Measurements from ENCODE around the gene PAQR8.

Gene PAQR8

DNA sequence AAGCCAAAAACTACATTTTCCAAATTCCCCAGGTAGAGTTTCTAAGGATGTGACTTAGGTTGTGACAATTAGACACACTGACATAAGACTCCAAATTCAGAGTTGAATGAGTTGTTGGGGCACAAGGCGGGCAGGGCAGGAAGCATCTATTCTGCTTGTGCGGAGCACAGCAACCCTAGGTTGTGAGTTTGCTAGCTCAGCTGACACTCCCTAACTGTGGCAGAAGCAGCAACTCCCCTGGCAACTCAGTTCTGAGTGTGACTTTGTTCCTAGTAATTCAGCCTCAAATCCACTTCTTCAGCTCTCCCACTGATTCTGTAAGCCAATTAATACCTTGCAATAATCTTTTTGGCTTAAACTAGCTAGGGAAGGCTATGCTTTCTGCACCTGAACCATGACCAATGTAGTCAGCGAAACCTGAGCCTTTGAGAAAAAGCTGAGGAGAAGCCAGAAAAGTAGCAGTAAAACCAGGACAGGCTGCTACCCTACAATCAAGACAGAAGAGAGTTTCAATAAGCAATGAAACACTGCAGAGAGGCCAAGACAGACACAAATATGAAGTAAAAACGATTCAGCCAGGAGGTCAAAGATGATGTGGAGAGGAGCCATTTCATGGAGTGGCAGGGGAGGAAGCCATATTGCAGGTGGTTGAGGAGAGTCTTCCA is 30.0 kb upstream of the PAQR8 start:
- Histone ChIP-seq H3K27me3 (ENCODE audit: insufficient read depth, low read length) (no peaks in the 10 kb centered on the region), H3K27ac (ENCODE audit: low read length) (no peak overlapping the region), H3K9ac (ENCODE audit: low read depth, low read length) (no peak overlapping the region), H3K4me3 (ENCODE audit: low read length) (no peak overlapping the region), H3K36me3 (ENCODE audit: insufficient read depth, low read depth, low read length) (no peaks in the 10 kb centered on the region), H3K9me3 (ENCODE audit: insufficient read depth, low read depth, low read length) (no peaks in the 10 kb centered on the region), H3K4me1 (ENCODE audit: insufficient read depth, low read length) (peaks cover under 1% of the 10 kb centered on the region; the same call in 1 of the 2 replicates)

GRCh38 chr6:52333840-52334200 is 28.1 kb upstream of the PAQR8 start:
- H3K27me3 ChIP-seq (ENCODE audit: insufficient read depth, low read length): no peaks in the 10 kb centered on the region
- H3K9me3 ChIP-seq (ENCODE audit: insufficient read depth, low read depth, low read length): no peaks in the 10 kb centered on the region
- H3K27ac ChIP-seq (ENCODE audit: low read length): no peak overlapping the region
- H3K36me3 ChIP-seq (ENCODE audit: insufficient read depth, low read depth, low read length): no peaks in the 10 kb centered on the region
- no peak overlapping the region for H3K4me3 ChIP-seq (ENCODE audit: low read length)
- no peaks in the 10 kb centered on the region for H3K4me1 ChIP-seq (ENCODE audit: insufficient read depth, low read length)
- no peak overlapping the region for H3K9ac ChIP-seq (ENCODE audit: low read depth, low read length)

GRCh38 chr6:52335576-52335975 is 26.4 kb upstream of the PAQR8 start:
- H3K4me1 ChIP-seq (ENCODE audit: insufficient read depth, low read length): no peaks in the 10 kb centered on the region
- H3K36me3 ChIP-seq (ENCODE audit: insufficient read depth, low read depth, low read length): no peaks in the 10 kb centered on the region
- H3K4me3 ChIP-seq (ENCODE audit: low read length): no peak overlapping the region
- no peak overlapping the region for H3K9ac ChIP-seq (ENCODE audit: low read depth, low read length)
- H3K27ac ChIP-seq (ENCODE audit: low read length): no peak overlapping the region
- H3K9me3 ChIP-seq (ENCODE audit: insufficient read depth, low read depth, low read length): no peaks in the 10 kb centered on the region
- no peaks in the 10 kb centered on the region for H3K27me3 ChIP-seq (ENCODE audit: insufficient read depth, low read length)

- Histone ChIP-seq H3K4me3 (ENCODE audit: low read length) (no peak overlapping the region), H3K4me1 (ENCODE audit: insufficient read depth, low read length) (no peaks in the 10 kb centered on the region), H3K36me3 (ENCODE audit: insufficient read depth, low read depth, low read length) (no peaks in the 10 kb centered on the region), H3K27ac (ENCODE audit: low read length) (no peak overlapping the region), H3K9me3 (ENCODE audit: insufficient read depth, low read depth, low read length) (no peaks in the 10 kb centered on the region), H3K27me3 (ENCODE audit: insufficient read depth, low read length) (no peaks in the 10 kb centered on the region), H3K9ac (ENCODE audit: low read depth, low read length) (no peak overlapping the region)
These were observed 24.9 kb upstream of the PAQR8 start for GRCh38 chr6:52336919-52337561.

GRCh38 chr6:52337633-52338290 is 24.2 kb upstream of the PAQR8 start:
- no peaks in the 10 kb centered on the region for H3K4me1 ChIP-seq (ENCODE audit: insufficient read depth, low read length)
- no peak overlapping the region for H3K4me3 ChIP-seq (ENCODE audit: low read length)
- no peak overlapping the region for H3K27ac ChIP-seq (ENCODE audit: low read length)
- no peak overlapping the region for H3K9ac ChIP-seq (ENCODE audit: low read depth, low read length)
- no peaks in the 10 kb centered on the region for H3K27me3 ChIP-seq (ENCODE audit: insufficient read depth, low read length)
- H3K36me3 ChIP-seq (ENCODE audit: insufficient read depth, low read depth, low read length): no peaks in the 10 kb centered on the region
- H3K9me3 ChIP-seq (ENCODE audit: insufficient read depth, low read depth, low read length): no peaks in the 10 kb centered on the region

GRCh38 chr6:52340603-52340880 is 21.4 kb upstream of the PAQR8 start:
- Histone ChIP-seq H3K4me1 (ENCODE audit: insufficient read depth, low read length) (no peaks in the 10 kb centered on the region), H3K27ac (ENCODE audit: low read length) (no peak overlapping the region), H3K36me3 (ENCODE audit: insufficient read depth, low read depth, low read length) (no peaks in the 10 kb centered on the region), H3K4me3 (ENCODE audit: low read length) (no peak overlapping the region), H3K9me3 (ENCODE audit: insufficient read depth, low read depth, low read length) (no peaks in the 10 kb centered on the region), H3K27me3 (ENCODE audit: insufficient read depth, low read length) (no peaks in the 10 kb centered on the region), H3K9ac (ENCODE audit: low read depth, low read length) (no peak overlapping the region)

DNA sequence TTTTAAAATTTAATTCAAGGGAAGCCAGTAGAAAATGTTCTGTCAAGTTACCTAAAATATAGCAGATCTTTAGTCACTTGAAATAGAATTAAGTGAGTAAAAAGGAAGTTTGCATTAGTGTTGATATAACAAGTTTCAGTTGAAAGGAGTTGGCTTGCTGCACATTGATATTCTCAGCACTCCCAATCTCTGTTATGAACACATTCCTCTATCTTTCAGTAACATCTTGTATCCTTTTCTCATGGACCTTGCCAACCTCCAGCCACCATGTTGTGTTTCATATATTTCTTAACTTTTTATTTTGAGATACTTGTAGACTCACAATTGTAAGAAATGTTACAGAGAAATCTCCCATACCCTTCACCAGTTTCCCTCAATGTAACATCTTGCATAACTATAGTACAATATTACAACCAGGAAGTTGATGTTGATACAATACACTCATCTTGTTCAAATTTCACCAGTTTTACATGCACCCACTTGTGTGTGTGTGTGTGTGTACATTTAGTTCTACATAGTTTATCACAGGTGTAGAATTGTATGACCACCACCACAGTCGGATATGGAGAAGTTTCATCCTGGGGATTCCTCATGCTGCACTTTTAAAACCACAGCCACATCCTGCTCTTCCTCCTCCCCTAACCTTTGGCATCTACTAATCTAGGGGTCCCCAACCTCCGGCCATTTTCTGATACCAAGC is 20.2 kb upstream of the PAQR8 start:
- Histone ChIP-seq H3K27ac (ENCODE audit: low read length) (no peak overlapping the region), H3K27me3 (ENCODE audit: insufficient read depth, low read length) (no peaks in the 10 kb centered on the region), H3K4me3 (ENCODE audit: low read length) (no peak overlapping the region), H3K36me3 (ENCODE audit: insufficient read depth, low read depth, low read length) (no peaks in the 10 kb centered on the region), H3K4me1 (ENCODE audit: insufficient read depth, low read length) (no peaks in the 10 kb centered on the region), H3K9ac (ENCODE audit: low read depth, low read length) (no peak overlapping the region), H3K9me3 (ENCODE audit: insufficient read depth, low read depth, low read length) (no peaks in the 10 kb centered on the region)

DNA sequence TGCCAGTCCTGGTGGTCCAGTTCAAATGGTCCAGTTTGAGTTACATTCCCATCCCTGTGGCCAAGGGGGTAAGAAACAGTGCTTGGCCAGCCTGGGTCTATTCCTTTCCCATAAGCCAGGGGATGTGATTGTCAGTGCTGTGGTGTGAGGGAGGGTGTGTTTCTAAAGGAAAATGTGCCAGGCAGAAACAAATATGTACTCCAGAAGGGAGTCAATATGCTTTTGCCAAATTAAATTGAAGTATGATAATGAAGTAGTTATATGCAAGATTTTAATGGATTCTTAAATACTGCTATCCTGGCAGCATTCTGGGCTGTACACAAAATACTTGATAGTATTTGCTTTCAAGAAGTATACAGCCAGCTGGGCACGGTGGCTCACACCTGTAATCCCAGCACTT is 16.6 kb upstream of the PAQR8 start:
- Histone ChIP-seq H3K27ac (ENCODE audit: low read length) (no peak overlapping the region), H3K27me3 (ENCODE audit: insufficient read depth, low read length) (no peaks in the 10 kb centered on the region), H3K9ac (ENCODE audit: low read depth, low read length) (no peak overlapping the region), H3K4me1 (ENCODE audit: insufficient read depth, low read length) (no peaks in the 10 kb centered on the region), H3K9me3 (ENCODE audit: insufficient read depth, low read depth, low read length) (no peaks in the 10 kb centered on the region), H3K36me3 (ENCODE audit: insufficient read depth, low read depth, low read length) (no peaks in the 10 kb centered on the region), H3K4me3 (ENCODE audit: low read length) (no peak overlapping the region)

GRCh38 chr6:52346503-52346902 is 15.4 kb upstream of the PAQR8 start:
- no peaks in the 10 kb centered on the region for H3K36me3 ChIP-seq (ENCODE audit: insufficient read depth, low read depth, low read length)
- no peak overlapping the region for H3K9ac ChIP-seq (ENCODE audit: low read depth, low read length)
- H3K27me3 ChIP-seq (ENCODE audit: insufficient read depth, low read length): no peaks in the 10 kb centered on the region
- H3K27ac ChIP-seq (ENCODE audit: low read length): no peak overlapping the region
- no peaks in the 10 kb centered on the region for H3K9me3 ChIP-seq (ENCODE audit: insufficient read depth, low read depth, low read length)
- no peaks in the 10 kb centered on the region for H3K4me1 ChIP-seq (ENCODE audit: insufficient read depth, low read length)
- no peak overlapping the region for H3K4me3 ChIP-seq (ENCODE audit: low read length)

DNA sequence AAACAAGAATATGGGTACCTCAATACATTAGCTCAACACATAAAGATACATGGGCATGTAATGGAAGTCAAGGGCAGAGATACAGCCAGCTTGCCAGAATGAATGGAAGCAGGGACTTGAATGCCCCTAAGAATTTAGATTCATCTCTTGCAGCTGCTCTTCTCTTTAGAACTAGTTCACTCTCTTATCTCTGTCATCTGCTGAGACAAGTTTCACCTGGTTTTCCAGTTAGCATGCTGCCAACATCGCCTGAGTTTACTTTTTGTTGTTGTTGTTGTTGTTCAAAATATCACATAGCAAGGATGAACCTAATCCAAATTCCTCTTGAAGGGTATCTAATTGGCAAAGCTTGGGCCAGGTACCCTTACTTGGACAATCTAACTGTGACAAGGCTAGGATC is 14.1 kb upstream of the PAQR8 start:
- no peak overlapping the region for H3K9ac ChIP-seq (ENCODE audit: low read depth, low read length)
- no peak overlapping the region for H3K4me3 ChIP-seq (ENCODE audit: low read length)
- no peaks in the 10 kb centered on the region for H3K36me3 ChIP-seq (ENCODE audit: insufficient read depth, low read depth, low read length)
- H3K4me1 ChIP-seq (ENCODE audit: insufficient read depth, low read length): peaks cover 5% of the 10 kb centered on the region; the same call in 1 of the 2 replicates
- H3K27ac ChIP-seq (ENCODE audit: low read length): no peak overlapping the region
- no peaks in the 10 kb centered on the region for H3K9me3 ChIP-seq (ENCODE audit: insufficient read depth, low read depth, low read length)
- no peaks in the 10 kb centered on the region for H3K27me3 ChIP-seq (ENCODE audit: insufficient read depth, low read length)

DNA sequence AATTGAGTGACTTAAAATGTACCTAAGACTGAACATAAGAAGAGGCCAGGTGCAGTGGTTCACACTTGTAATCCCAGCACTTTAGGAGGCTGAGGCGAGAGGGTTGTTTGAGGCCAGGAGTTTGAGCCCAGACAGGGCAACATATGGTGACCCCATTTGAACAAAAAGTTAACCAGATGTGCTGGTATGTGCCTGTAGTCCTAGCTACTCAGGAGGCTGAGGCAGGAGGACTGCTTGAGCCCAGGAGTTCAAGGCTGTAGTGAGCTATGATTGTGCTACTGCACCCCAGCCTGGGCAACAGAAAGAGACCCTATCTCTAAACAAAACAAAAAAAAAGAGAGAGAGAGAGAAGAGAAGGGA is 10.1 kb upstream of the PAQR8 start:
- Histone ChIP-seq H3K4me3 (ENCODE audit: low read length) (no peak overlapping the region), H3K36me3 (ENCODE audit: insufficient read depth, low read depth, low read length) (no peaks in the 10 kb centered on the region), H3K9me3 (ENCODE audit: insufficient read depth, low read depth, low read length) (no peaks in the 10 kb centered on the region), H3K27me3 (ENCODE audit: insufficient read depth, low read length) (no peaks in the 10 kb centered on the region), H3K4me1 (ENCODE audit: insufficient read depth, low read length) (peaks cover 5% of the 10 kb centered on the region; the same call in 1 of the 2 replicates), H3K9ac (ENCODE audit: low read depth, low read length) (no peak overlapping the region), H3K27ac (ENCODE audit: low read length) (no peak overlapping the region)
